Nephron progenitor cell (in vitro differentiated cells): ENCODE data around the gene PIAS3.
A peak's percentile ranks its signal among the peaks of the same experiment; 100 is the strongest.

Experiments
- DNase-seq: peaks from one replicate; pipeline ENCODE4 v3.0.0; 2021
- H3K27ac Mint-ChIP-seq: 2 replicates; pipeline ENCODE4 v1.8.0; 2021; ENCODE audit warnings: mild to moderate bottlenecking, moderate library complexity, mixed read lengths
- H3K27me3 Mint-ChIP-seq: 2 replicates; pipeline ENCODE4 v1.8.0; 2021; ENCODE audit warnings: mild to moderate bottlenecking, low read depth, mixed read lengths; ENCODE audit not compliant: poor library complexity
- H3K36me3 Mint-ChIP-seq: 2 replicates; pipeline ENCODE4 v1.8.0; 2021; ENCODE audit warnings: low read depth, mixed read lengths
- H3K4me1 Mint-ChIP-seq: 2 replicates; pipeline ENCODE4 v1.8.0; 2021; ENCODE audit warnings: mixed read lengths
- H3K4me3 Mint-ChIP-seq: 2 replicates; pipeline ENCODE4 v1.8.0; 2021; ENCODE audit warnings: mild to moderate bottlenecking, moderate library complexity, mixed read lengths
- H3K9me3 Mint-ChIP-seq: 2 replicates; pipeline ENCODE4 v1.8.0; 2021; ENCODE audit warnings: mild to moderate bottlenecking, moderate library complexity, mixed read lengths
- TF ChIP-seq, protein P1 (sequence below): fragments of 200-600 bp; sonication (generic); IDR thresholded peaks from 2 replicates; pipeline ENCODE4 v1.5.0; 2021; ENCODE audit warnings: antibody characterized with exemption

PIAS3 gene

GRCh38 chr1:145897969-145898368 is 39.1 kb upstream of the PIAS3 start:
- Mint-ChIP-seq H3K27ac (no peak overlapping the region), H3K4me1 (peaks cover 36% of the 10 kb centered on the region), H3K9me3 (no peaks in the 10 kb centered on the region), H3K4me3 (no peak overlapping the region), H3K36me3 (no peaks in the 10 kb centered on the region), H3K27me3 (peaks cover 21% of the 10 kb centered on the region)
- TF ChIP-seq, protein P1, sequence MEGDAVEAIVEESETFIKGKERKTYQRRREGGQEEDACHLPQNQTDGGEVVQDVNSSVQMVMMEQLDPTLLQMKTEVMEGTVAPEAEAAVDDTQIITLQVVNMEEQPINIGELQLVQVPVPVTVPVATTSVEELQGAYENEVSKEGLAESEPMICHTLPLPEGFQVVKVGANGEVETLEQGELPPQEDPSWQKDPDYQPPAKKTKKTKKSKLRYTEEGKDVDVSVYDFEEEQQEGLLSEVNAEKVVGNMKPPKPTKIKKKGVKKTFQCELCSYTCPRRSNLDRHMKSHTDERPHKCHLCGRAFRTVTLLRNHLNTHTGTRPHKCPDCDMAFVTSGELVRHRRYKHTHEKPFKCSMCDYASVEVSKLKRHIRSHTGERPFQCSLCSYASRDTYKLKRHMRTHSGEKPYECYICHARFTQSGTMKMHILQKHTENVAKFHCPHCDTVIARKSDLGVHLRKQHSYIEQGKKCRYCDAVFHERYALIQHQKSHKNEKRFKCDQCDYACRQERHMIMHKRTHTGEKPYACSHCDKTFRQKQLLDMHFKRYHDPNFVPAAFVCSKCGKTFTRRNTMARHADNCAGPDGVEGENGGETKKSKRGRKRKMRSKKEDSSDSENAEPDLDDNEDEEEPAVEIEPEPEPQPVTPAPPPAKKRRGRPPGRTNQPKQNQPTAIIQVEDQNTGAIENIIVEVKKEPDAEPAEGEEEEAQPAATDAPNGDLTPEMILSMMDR, result no peak
- no peak for DNase-seq

- H3K4me3 Mint-ChIP-seq, result no peak overlapping the region
- H3K27ac Mint-ChIP-seq, result no peak overlapping the region
- no peaks in the 10 kb centered on the region for H3K36me3 Mint-ChIP-seq
- no peaks in the 10 kb centered on the region for H3K9me3 Mint-ChIP-seq
- H3K4me1 Mint-ChIP-seq, result peaks cover 41% of the 10 kb centered on the region
- TF ChIP-seq, protein P1, result no peak
- DNase-seq, result no peak
- H3K27me3 Mint-ChIP-seq, result peaks cover 8% of the 10 kb centered on the region
These were observed 36.6 kb upstream of the PIAS3 start for GRCh38 chr1:145895471-145895870.

DNA sequence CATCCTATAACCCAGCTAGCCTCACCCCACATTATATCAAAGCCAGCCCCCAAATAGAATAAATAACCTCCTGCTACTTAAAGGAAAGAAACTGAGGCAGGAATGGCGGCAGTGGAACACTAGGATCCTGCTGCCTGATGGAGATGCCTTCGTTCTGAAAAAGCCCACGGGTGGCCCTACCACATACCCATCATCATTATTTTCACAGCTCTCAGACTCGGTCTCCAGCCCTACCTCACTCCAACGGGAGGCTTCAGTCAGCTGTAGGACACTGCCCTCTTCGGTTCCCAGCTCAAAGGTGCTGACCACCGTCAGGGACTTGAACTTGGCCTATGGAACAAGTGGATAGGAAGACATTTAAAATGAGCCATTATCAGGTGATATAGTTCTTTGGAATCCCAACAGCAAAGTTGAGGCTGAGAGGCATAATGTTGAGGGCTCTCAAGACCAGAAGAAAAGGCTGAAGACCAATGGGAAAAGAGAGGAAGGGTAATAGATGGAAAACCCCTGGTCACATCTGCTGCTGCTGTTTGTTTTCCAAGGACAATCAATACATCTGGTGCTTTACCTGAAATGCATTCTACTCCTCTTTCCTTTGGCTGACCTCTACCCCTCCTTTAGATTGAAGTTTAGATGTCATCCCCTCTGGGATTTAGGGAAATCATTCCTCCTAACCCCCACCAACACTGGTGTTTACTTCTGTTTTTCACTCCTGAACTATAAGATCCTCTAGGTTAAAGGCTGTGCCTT is 34.6 kb upstream of the PIAS3 start:
- TF ChIP-seq, protein P1, result no peak
- no peak for DNase-seq
- Mint-ChIP-seq H3K27me3 (peaks cover 14% of the 10 kb centered on the region), H3K9me3 (no peaks in the 10 kb centered on the region), H3K27ac (no peak overlapping the region), H3K4me3 (no peak overlapping the region), H3K4me1 (peaks cover 43% of the 10 kb centered on the region), H3K36me3 (no peaks in the 10 kb centered on the region)

GRCh38 chr1:145892486-145893087 is 33.7 kb upstream of the PIAS3 start:
- H3K9me3 Mint-ChIP-seq, result no peaks in the 10 kb centered on the region
- H3K27ac Mint-ChIP-seq, result peak overlapping the region; percentile 80
- H3K4me3 Mint-ChIP-seq, result peak overlapping the region; percentile 59
- TF ChIP-seq, protein P1, result no peak
- H3K27me3 Mint-ChIP-seq, result peaks cover 19% of the 10 kb centered on the region
- no peaks in the 10 kb centered on the region for H3K36me3 Mint-ChIP-seq
- no peak for DNase-seq
- peaks cover 39% of the 10 kb centered on the region for H3K4me1 Mint-ChIP-seq

GRCh38 chr1:145891587-145892485 is 33.0 kb upstream of the PIAS3 start:
- Mint-ChIP-seq H3K27me3 (peaks cover 26% of the 10 kb centered on the region), H3K4me1 (peaks cover 39% of the 10 kb centered on the region)
- DNase-seq, result peak; percentile 94

More at GRCh38 chr1:145891587-145892485, 33.0 kb upstream of the PIAS3 start:
- TF ChIP-seq, protein P1, result peak; percentile 89
- peak overlapping the region; percentile 80 for H3K27ac Mint-ChIP-seq
- no peaks in the 10 kb centered on the region for H3K36me3 Mint-ChIP-seq
- peak overlapping the region; percentile 59 for H3K4me3 Mint-ChIP-seq
- no peaks in the 10 kb centered on the region for H3K9me3 Mint-ChIP-seq
